Activated B cell treated with CpG ODN at 0.5 μM for 24 hours (primary cell): ENCODE data around the gene ST6GALNAC3. TPM values are rescaled to one million over a fixed set of nuclear protein-coding genes. Genes with fewer than 3 reads are reported as not detected.

Experiments used
- ATAC-seq: fragments of 200-7000 bp; cut with Tn5 transposase; one replicate; pipeline ENCODE4 v1.10.0; 2021; ENCODE audit warnings: low read depth, mild to moderate bottlenecking, moderate library complexity
- CTCF ChIA-PET: fragments of 350-600 bp; sonication (Branson Sonifier 250); formaldehyde crosslinking; loops from one replicate; lab custom pipeline; 2021; ENCODE audit warnings: antibody characterized with exemption; lab: Charles Lee
- POLR2A ChIA-PET: fragments of 350-600 bp; sonication (Branson Sonifier 250); formaldehyde crosslinking; loops from one replicate; lab custom pipeline; 2021; ENCODE audit warnings: antibody characterized with exemption; lab: Charles Lee
- DNase-seq: peaks from one replicate; pipeline ENCODE4 v3.0.0; 2022
- H3K27ac Mint-ChIP-seq: one replicate; pipeline ENCODE4 v1.8.0; 2020; ENCODE audit warnings: mixed read lengths
- H3K27me3 Mint-ChIP-seq: one replicate; pipeline ENCODE4 v1.8.0; 2021; ENCODE audit warnings: mixed read lengths
- H3K36me3 Mint-ChIP-seq: one replicate; pipeline ENCODE4 v1.8.0; 2021; ENCODE audit warnings: low read depth, mixed read lengths
- H3K4me1 Mint-ChIP-seq: one replicate; pipeline ENCODE4 v1.8.0; 2021; ENCODE audit warnings: mixed read lengths
- H3K4me3 Mint-ChIP-seq: one replicate; pipeline ENCODE4 v1.8.0; 2020; ENCODE audit warnings: mild to moderate bottlenecking, mixed read lengths
- H3K9me3 Mint-ChIP-seq: one replicate; pipeline ENCODE4 v1.8.0; 2020; ENCODE audit warnings: mixed read lengths
- CTCF ChIP-seq: fragments of 200-600 bp; IDR thresholded peaks from one replicate; pipeline ENCODE4 v1.8.0; 2022; ENCODE audit warnings: antibody characterized with exemption, mild to moderate bottlenecking
- intact Hi-C: fragments of 100-400 bp; cut with micrococcal nuclease; formaldehyde crosslinking; loops from one replicate; pipeline ENCODE4 v1.15.1; 2024
- total RNA-seq: library from RNA; stranded (reverse); gene quantifications from 2 replicates; pipeline ENCODE4 v1.2.3, GENCODE V29; 2022

Gene ST6GALNAC3
- total RNA-seq, 1 donor from 2014 or later, result 12.6 TPM

- H3K27ac Mint-ChIP-seq, result no peak overlapping the region
- no peak overlapping the region for H3K4me3 Mint-ChIP-seq
- ATAC-seq, result no peak
- peaks cover 3% of the 10 kb centered on the region for H3K9me3 Mint-ChIP-seq
- peaks cover 10% of the 10 kb centered on the region for H3K4me1 Mint-ChIP-seq
- intact Hi-C loops, result no loop called here
- POLR2A ChIA-PET, result no interaction called here
- H3K36me3 Mint-ChIP-seq, result no peaks in the 10 kb centered on the region
- no peak for DNase-seq
- no peak for TF ChIP-seq CTCF
- CTCF ChIA-PET, result no interaction called here
- no peaks in the 10 kb centered on the region for H3K27me3 Mint-ChIP-seq
Observed at GRCh38 chr1:76480827-76481226, 406.3 kb downstream of the ST6GALNAC3 start.

- intact Hi-C loops, result no loop called here
- ChIA-PET POLR2A (no interaction called here), CTCF (no interaction called here)
- ATAC-seq (no peak), DNase-seq (no peak)
- peaks cover 10% of the 10 kb centered on the region for H3K4me1 Mint-ChIP-seq
- no peak overlapping the region for H3K4me3 Mint-ChIP-seq
- H3K9me3 Mint-ChIP-seq, result peaks cover 3% of the 10 kb centered on the region
- no peaks in the 10 kb centered on the region for H3K36me3 Mint-ChIP-seq
- H3K27ac Mint-ChIP-seq, result no peak overlapping the region
- H3K27me3 Mint-ChIP-seq, result no peaks in the 10 kb centered on the region
- TF ChIP-seq CTCF, result no peak
Observed at GRCh38 chr1:76481672-76482071, 407.1 kb downstream of the ST6GALNAC3 start.

- H3K9me3 Mint-ChIP-seq, result peaks cover 3% of the 10 kb centered on the region
- intact Hi-C loops, result no loop called here
- no peak for ATAC-seq
Observed at GRCh38 chr1:76482272-76482671, 407.7 kb downstream of the ST6GALNAC3 start.

GRCh38 chr1:76491737-76492136 lies 417.2 kb downstream of the ST6GALNAC3 start:
- Mint-ChIP-seq H3K36me3 (no peaks in the 10 kb centered on the region), H3K4me1 (peaks cover 6% of the 10 kb centered on the region), H3K4me3 (no peak overlapping the region), H3K27me3 (no peaks in the 10 kb centered on the region), H3K27ac (no peak overlapping the region), H3K9me3 (no peaks in the 10 kb centered on the region)
- intact Hi-C loops, result no loop called here
- DNase-seq (no peak), ATAC-seq (no peak)
- TF ChIP-seq CTCF, result no peak
- POLR2A ChIA-PET, result no interaction called here
- CTCF ChIA-PET, result no interaction called here

More at GRCh38 chr1:76482272-76482671, 407.7 kb downstream of the ST6GALNAC3 start:
- POLR2A ChIA-PET, result no interaction called here
- no peak overlapping the region for H3K27ac Mint-ChIP-seq
- H3K4me3 Mint-ChIP-seq, result no peak overlapping the region
- no peaks in the 10 kb centered on the region for H3K36me3 Mint-ChIP-seq
- CTCF ChIA-PET, result no interaction called here
- no peak for TF ChIP-seq CTCF
- no peak for DNase-seq
- no peaks in the 10 kb centered on the region for H3K27me3 Mint-ChIP-seq
- peaks cover 10% of the 10 kb centered on the region for H3K4me1 Mint-ChIP-seq

GRCh38 chr1:76492752-76493430 lies 418.3 kb downstream of the ST6GALNAC3 start:
- no peak for DNase-seq
- no peaks in the 10 kb centered on the region for H3K9me3 Mint-ChIP-seq
- H3K4me3 Mint-ChIP-seq, result no peak overlapping the region
- no peaks in the 10 kb centered on the region for H3K27me3 Mint-ChIP-seq
- ChIA-PET CTCF (no interaction called here), POLR2A (no interaction called here)
- peaks cover 6% of the 10 kb centered on the region for H3K4me1 Mint-ChIP-seq
- no peak for TF ChIP-seq CTCF
- H3K27ac Mint-ChIP-seq, result no peak overlapping the region
- no peaks in the 10 kb centered on the region for H3K36me3 Mint-ChIP-seq
- intact Hi-C loops, result no loop called here
- no peak for ATAC-seq
